Epidermal melanocyte (primary cell): Measurements from ENCODE around the gene TBL3.

Experiments used
- DNase-seq: peaks from one replicate; pipeline ENCODE4 v3.0.0; 2011; ENCODE audit warnings: low spot score; ENCODE audit not compliant: insufficient read length

The TBL3 gene

GRCh38 chr16:2015117-2015946 lies 43.5 kb downstream of the TBL3 start:
- no peak for DNase-seq

GRCh38 chr16:2015947-2016208 lies 44.0 kb downstream of the TBL3 start:
- DNase-seq = no peak

- DNase-seq = no peak
Observed at GRCh38 chr16:2016407-2016922, 44.6 kb downstream of the TBL3 start.

GRCh38 chr16:2019518-2019920 lies 47.7 kb downstream of the TBL3 start, which contains the start of gene NPW:
Gene NPW (plus strand): TSS chr16:2019785.
- peak; percentile 14 for DNase-seq

GRCh38 chr16:2019921-2020831 lies 48.3 kb downstream of the TBL3 start:
- DNase-seq = peak; percentile 14

GRCh38 chr16:2022723-2023091 lies 50.9 kb downstream of the TBL3 start:
- DNase-seq = peak; percentile 68

- DNase-seq = peak; percentile 98
Observed at GRCh38 chr16:2023092-2024031, 51.5 kb downstream of the TBL3 start.

- DNase-seq = no peak
Observed at GRCh38 chr16:2024032-2024420, 52.2 kb downstream of the TBL3 start.

GRCh38 chr16:2025251-2025650 lies 53.4 kb downstream of the TBL3 start:
- no peak for DNase-seq

- DNase-seq = no peak
Observed at GRCh38 chr16:2025878-2026460, 54.1 kb downstream of the TBL3 start.

GRCh38 chr16:2026461-2027023 lies 54.7 kb downstream of the TBL3 start, which contains the start of gene NHERF2:
Gene NHERF2 (plus strand): TSS chr16:2026902. CDS start chr16:2027006, 104 bp downstream.
- DNase-seq = peak; percentile 78

GRCh38 chr16:2027024-2028010 lies 55.5 kb downstream of the TBL3 start:
- DNase-seq = no peak

GRCh38 chr16:2028146-2028545 lies 56.3 kb downstream of the TBL3 start:
- no peak for DNase-seq

GRCh38 chr16:2028620-2029220 lies 56.9 kb downstream of the TBL3 start:
- DNase-seq = no peak

GRCh38 chr16:2029350-2029749 lies 57.5 kb downstream of the TBL3 start:
- DNase-seq = no peak

- DNase-seq = no peak
Observed at GRCh38 chr16:2030036-2030435, 58.2 kb downstream of the TBL3 start.

GRCh38 chr16:2031081-2031577 lies 59.3 kb downstream of the TBL3 start:
- DNase-seq = no peak
